ENCODE results near the gene N4BP2.
"Not testable (repeated sequence)": the region's sequence is repeated elsewhere in the genome, so short reads cannot be mapped to it uniquely, and the experiment has no call there.

N4BP2 gene

DNA sequence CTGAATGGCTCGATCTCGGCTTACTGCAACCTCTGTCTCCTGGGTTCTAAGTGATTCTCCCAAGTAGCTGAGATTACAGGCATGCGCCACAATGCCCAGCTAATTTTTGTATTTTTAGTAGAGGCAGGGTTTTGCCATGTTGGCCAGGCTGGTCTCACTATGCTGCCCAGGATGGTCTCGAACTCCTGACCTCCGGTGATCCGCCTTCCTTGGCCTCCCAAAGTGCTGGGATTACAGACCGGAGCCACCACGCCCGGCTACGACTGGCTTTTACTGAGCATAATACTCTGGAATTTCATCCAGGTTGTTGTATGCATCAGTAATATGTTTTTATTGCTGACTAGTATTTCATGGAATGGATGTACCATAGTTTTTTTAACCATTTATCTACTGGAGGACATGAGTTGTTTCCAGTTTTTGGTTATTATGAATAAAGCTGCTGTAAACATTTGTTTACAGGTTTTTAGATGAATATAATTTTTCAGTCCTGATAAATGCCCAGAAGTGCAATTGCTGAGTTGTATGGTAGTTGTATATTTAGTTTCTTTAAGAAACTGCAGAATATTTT is 31.2 kb downstream of the N4BP2 start:
- DNase-seq (no peak), ATAC-seq (no peak)

DNA sequence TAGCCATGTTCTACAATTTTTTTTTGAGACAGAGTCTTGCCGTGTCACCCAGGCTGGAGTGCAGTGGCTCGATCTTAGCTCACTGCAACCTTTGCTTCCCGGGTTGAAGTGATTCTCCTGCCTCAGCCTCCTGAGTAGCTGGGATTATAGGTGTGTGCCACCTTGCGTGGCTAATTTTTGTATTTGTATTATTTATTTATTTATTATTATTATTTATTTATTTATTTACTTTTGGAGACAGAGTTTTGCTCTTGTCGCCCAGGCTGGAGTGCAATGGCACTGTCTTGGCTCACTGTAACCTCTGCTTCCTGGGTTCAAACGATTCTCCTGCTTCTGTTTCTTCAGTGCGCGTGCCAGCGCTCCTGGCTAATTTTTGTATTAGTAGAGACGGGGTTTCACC is 36.8 kb downstream of the N4BP2 start:
- ATAC-seq, DNase-seq: not testable (repeated sequence)

- ATAC-seq, result no peak
Observed at GRCh38 chr4:40099010-40099409, 42.4 kb downstream of the N4BP2 start.

GRCh38 chr4:40107150-40107549 is 50.5 kb downstream of the N4BP2 start:
- not testable (repeated sequence) for ATAC-seq, DNase-seq

More at GRCh38 chr4:40099010-40099409, 42.4 kb downstream of the N4BP2 start:
- DNase-seq, result no peak

DNA sequence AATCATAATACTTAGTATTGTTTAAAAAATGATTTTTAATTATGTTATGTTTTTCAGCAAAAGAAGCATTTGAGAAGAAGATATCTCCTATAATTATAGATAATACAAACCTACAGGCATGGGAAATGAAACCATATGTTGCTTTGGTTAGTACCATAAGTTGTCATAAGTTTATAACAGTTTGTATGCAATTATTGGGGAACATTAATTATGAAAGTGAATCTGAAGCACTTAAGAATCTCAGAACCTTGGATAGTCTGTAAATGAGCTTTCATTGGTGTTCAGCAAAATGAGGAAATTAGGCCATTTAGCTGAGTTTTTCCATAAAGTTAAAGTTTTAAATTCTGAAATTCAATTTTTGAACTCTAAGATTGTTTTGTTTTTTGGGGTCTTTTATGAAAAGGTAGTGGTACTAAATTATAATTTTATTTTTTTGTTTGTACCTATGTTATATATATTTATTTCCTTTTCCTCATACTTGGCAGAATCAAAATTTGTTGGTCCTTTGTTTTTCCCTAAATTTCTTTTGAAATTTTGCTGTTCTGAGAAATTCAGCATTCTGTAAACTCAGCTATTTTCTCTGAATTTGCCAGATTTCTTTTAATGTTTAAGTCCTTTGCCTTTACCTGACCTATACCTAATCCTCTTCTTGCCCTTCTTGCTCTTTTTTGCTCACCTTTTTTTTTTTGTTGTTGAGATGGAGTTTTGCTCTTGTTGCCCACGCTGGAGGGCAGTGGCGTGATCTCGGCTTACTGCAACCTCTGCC is 55.6 kb downstream of the N4BP2 start:
- no peak for ATAC-seq
- DNase-seq, result no peak

- no peak for ATAC-seq
- no peak for DNase-seq
Observed at GRCh38 chr4:40114206-40114605, 57.6 kb downstream of the N4BP2 start.

DNA sequence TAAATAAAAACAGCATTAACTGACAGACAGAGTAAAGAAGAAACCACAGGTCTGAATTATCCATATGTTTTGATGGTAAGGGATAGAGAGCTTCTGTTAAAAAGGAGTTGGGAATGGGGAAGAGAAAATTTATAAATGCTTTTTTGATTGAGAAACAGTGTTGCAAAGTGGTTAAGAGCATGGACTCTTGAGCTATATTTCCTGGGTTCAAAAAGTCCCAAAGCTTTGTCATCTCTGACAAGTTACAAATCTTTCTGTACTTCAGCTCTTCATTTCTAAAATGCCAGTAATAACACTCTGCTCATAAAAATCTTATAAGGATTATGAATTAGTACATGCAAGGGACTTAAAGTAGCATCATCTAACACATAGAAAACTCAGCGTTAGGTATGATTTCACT is 62.2 kb downstream of the N4BP2 start:
- ATAC-seq (no peak), DNase-seq (no peak)

GRCh38 chr4:40119344-40119743 is 62.7 kb downstream of the N4BP2 start:
- no peak for ATAC-seq
- no peak for DNase-seq

DNA sequence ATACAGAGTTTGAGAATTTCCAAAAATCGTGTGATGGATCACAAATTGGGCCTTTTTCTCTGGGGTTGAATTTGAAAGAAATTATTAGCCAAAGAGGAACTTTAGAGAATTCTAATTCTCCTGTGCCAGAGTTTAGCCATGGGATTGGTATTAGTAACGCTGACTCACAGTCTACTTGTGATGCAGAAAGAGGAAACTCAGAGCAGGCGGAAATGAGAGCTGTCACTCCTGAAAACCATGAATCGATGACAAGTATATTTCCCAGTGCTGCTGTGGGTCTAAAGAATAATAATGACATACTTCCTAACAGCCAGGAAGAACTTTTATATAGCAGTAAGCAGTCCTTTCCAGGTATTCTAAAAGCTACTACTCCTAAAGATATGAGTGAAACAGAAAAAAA is 64.9 kb downstream of the N4BP2 start:
- no peak for DNase-seq
- peak; percentile 84 for ATAC-seq

DNA sequence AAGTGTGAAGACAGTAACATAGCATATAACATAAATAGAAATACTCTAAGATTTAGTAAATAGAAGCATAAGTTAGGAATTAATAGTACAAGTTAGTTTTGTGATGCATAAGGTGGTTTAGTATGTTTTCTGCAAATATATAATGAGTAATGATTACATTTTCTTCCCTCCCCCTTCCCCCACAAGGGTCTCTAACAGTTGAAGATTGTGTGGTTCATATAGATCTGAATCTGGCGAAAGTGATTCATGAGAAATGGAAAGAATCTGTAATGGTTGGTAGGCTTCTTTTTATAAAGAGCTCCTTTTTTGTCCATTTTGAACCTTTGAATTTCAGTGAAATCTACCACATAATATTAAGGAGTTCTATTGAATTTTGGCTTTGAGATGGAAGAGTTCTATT is 66.3 kb downstream of the N4BP2 start:
- ATAC-seq (peak; percentile 70), DNase-seq (no peak)

DNA sequence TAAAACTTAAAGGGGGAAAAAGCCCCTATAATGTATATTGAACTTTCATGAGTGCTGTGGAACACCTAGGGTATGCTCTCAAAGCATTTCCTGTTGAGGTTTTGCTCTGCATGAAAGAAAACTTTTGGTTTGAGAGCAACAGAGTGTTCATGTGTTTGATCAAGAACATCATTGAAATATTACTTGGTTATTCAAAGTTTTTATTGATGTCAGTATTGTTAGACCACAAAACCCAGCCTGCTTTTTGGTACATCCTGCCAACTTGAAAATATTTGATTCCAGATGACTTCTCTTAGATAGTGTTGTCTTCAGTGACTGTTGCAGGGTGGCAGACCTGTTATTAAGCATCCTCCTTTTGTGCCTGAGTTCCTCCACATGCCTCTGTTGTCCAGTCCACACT is 68.0 kb downstream of the N4BP2 start:
- DNase-seq (no peak), ATAC-seq (no peak)

DNA sequence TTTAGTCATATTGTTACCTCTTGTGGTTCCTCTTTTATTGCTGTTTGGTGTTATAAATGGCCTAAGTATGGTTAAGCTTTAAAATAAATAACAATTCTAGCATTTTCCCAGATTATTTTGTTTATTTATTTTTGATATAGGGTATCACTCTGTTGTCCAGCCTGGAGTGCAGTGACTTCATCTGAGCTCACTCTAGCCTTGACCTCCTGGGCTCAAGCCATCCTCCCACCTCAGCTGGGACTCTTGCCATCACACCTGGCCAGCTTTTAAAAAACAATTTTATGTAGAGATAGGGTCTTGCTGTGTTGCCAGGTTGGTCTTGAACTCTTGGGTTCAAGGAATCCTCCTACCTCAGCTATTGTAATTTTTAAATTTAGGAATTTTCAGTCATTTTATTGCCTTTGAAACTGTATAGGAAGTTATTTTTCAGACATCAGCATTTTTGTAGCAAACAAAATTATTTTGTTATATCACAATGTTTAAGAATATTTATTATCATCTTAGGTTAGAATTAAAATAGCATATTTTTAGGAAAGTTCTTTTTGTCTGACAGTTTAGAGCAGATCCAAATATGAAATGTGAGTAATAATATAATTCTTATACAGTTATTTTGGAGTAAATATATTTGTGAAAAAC is 73.9 kb downstream of the N4BP2 start:
- ATAC-seq, result no peak
- DNase-seq, result no peak

GRCh38 chr4:40132816-40133215 is 76.2 kb downstream of the N4BP2 start:
- ATAC-seq (no peak), DNase-seq (no peak)

- no peak for DNase-seq
Observed at GRCh38 chr4:40134206-40134917, 77.7 kb downstream of the N4BP2 start.

GRCh38 chr4:40136202-40136601 is 79.6 kb downstream of the N4BP2 start:
- not testable (repeated sequence) for ATAC-seq, DNase-seq

More at GRCh38 chr4:40134206-40134917, 77.7 kb downstream of the N4BP2 start:
- ATAC-seq, result no peak

DNA sequence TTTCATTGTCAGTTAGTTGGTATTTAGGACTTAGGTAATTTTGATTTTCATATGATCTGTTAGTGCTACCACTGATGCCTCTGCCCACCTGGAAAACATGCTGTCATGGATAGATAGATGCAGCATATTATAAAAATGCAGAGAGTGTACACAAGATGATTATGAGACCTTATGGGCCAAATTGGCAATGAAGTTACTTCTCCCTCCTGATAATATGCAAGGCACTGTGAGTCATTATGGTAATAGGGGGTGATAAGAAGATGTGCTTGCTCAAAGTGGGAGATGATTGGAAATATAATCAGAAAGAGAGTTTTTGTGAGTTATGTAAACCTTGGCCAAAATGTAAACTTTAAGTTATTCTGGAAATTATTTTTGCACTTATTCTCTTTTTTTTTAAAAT is 83.5 kb downstream of the N4BP2 start:
- DNase-seq (no peak), ATAC-seq (no peak)

DNA sequence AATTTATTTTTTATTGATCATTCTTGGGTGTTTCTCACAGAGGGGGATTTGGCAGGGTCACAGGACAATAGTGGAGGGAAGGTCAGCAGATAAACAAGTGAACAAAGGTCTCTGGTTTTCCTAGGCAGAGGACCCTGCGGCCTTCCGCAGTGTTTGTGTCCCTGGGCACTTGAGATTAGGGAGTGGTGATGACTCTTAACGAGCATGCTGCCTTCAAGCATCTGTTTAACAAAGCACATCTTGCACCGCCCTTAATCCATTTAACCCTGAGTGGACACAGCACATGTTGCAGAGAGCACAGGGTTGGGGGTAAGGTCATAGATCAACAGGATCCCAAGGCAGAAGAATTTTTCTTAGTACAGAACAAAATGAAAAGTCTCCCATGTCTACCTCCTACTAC is 83.9 kb downstream of the N4BP2 start:
- DNase-seq, ATAC-seq: not testable (repeated sequence)

- ATAC-seq (peak; percentile 40), DNase-seq (no peak)
Observed at GRCh38 chr4:40143926-40144508, 87.4 kb downstream of the N4BP2 start.

DNA sequence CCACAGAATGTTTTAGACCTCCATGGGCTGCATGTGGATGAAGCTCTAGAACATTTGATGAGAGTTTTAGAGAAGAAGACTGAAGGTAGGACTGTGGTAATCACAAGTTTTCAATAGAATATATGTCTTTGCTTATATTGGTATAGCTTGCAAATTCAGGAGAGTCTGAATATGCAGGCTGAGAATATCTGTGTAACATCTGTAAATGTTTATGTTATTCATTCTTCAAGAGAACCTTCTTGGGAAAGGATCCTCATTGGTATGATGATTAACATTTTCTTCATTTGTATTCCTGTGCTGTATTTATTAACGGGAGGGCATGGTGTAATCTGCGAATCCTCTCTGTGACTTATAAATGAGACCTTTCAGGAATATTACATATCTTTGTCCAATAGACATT is 88.1 kb downstream of the N4BP2 start:
- no peak for DNase-seq
- ATAC-seq, result no peak

DNA sequence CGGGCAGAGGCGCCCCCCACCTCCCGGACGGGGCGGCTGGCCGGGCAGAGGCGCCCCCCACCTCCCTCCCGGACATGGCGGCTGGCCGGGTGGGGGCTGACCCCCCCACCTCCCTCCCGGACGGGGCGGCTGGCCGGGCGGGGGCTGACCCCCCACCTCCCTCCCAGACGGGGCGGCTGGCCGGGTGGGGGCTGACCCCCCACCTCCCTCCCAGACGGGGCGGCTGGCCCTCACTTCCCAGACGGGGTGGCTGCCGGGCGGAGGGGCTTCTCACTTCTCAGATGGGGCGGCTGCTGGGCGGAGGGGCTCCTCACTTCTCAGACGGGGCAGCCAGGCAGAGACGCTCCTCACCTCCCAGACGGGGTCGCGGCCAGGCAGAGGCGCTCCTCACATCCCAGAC is 90.8 kb downstream of the N4BP2 start:
- ATAC-seq, DNase-seq: not testable (repeated sequence)

GRCh38 chr4:40149960-40150385 is 93.3 kb downstream of the N4BP2 start:
- peak; percentile 81 for ATAC-seq
- peak; percentile 67 for DNase-seq

DNA sequence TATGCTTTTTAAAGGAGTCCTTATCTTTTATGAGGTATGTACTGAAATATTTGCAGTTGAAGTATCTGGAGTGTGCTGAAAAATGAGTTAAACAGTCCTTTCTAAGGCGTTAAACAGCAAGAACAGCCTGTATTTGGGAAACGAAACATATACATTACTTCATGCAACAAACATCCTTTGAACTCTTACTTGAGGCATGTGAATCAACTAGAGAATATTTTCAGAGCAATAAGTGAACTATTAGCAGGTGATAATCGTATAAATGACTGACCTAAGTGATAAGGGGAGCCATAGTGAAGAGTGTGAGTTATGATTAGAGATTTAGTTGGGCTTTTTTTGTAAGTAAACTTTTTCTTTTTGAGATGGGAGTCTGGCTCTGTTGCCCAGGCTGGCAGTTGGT is 94.3 kb downstream of the N4BP2 start:
- ATAC-seq (no peak), DNase-seq (no peak)

Data from stimulated activated naive CD8-positive, alpha-beta T cell treated with anti-CD3 and anti-CD28 coated beads, Interleukin-15, Interleukin-2, amounts not matched to agents 100 U/mL and 50 U/mL, for 24 hours (primary cell).